K562 (cell line): ENCODE measurements around the gene MESP1. TPM values are rescaled to one million over a fixed set of nuclear protein-coding genes. Genes with fewer than 3 reads are reported as not detected.

Experiments used
- ATAC-seq: fragments of 200-7000 bp; cut with Tn5 transposase; 3 replicates; pipeline ENCODE4 v1.9.1; 2020; ENCODE audit warnings: moderate library complexity
- Bru-seq: library from RNA; stranded (reverse); fragments of 400-500 nt; gene quantifications from one replicate; lab custom pipeline; 2021; lab: Mats Ljungman, UMichigan
- BruChase-seq, 2 experiments: library from RNA; stranded (reverse); fragments of 400-500 nt; gene quantifications; one replicate each; lab custom pipeline; 2021; lab: Mats Ljungman, UMichigan
- BruUV-seq: library from RNA; stranded (reverse); fragments of 400-500 nt; replicated peaks from 2 replicates; lab custom pipeline; 2021; lab: Mats Ljungman, UMichigan
- CTCF ChIA-PET: fragments of 300-600 bp; formaldehyde crosslinking; extraction: SDS; loops from one replicate; lab custom pipeline; 2021; ENCODE audit warnings: low intra/inter-chr PET ratio; lab: Yijun Ruan, JAX
- POLR2A ChIA-PET: fragments of 300-600, 350-650 bp; sonication (Branson Sonifier 250); formaldehyde crosslinking; extraction: SDS; loops from one replicate; lab custom pipeline; 2021; ENCODE audit warnings: antibody characterized with exemption, inconsistent platforms; lab: Yijun Ruan, JAX
- DNase-seq, 4 experiments: peaks; one replicate each; pipeline versions ENCODE4 v3.0.0 to v3.0.0-alpha.2; 2011 to 2018; ENCODE audit warnings: low spot score in 3 of 4, mixed read lengths in 3 of 4; ENCODE audit errors: extremely low read depth in 1 of 4
- FAIRE-seq: peaks from 2 replicates; lab custom pipeline; 2011; peaks lifted over from hg19 to GRCh38; lab: Jason Lieb, UNC
- H2AFZ ChIP-seq: 2 replicates; pipeline ENCODE4 v1.6.0; 2011; ENCODE audit warnings: low read depth, low read length, control low read depth, inconsistent platforms
- H3K27ac ChIP-seq: fragments of 200-600 bp; 3 replicates; pipeline ENCODE4 v1.8.0; 2011; ENCODE audit warnings: low read depth, mild to moderate bottlenecking, control low read depth, inconsistent platforms, low read length, moderate library complexity, mixed read lengths; ENCODE audit errors: extremely low read depth
- H3K27me3 ChIP-seq, 2 experiments: fragments of 300-600 bp in 1 of 2; 2 replicates in 1 of 2; 3 replicates in 1 of 2; pipeline versions ENCODE4 v1.6.0 to v1.8.0; 2011; ENCODE audit warnings: inconsistent platforms in 2 of 2, low read length in 2 of 2, mild to moderate bottlenecking in 1 of 2, mixed read lengths in 1 of 2, moderate library complexity in 1 of 2; ENCODE audit not compliant: control insufficient read depth in 2 of 2, insufficient read depth in 2 of 2
- H3K36me3 ChIP-seq: fragments of 300-600 bp; 3 replicates; pipeline ENCODE4 v1.8.0; 2011; ENCODE audit warnings: mild to moderate bottlenecking, low read length, inconsistent platforms; ENCODE audit not compliant: control insufficient read depth, insufficient read depth
- H3K4me1 ChIP-seq, 2 experiments: fragments of 200-600 bp in 1 of 2; replicated peaks in 1 of 2; 2 replicates in 1 of 2; 3 replicates in 1 of 2; pipeline versions ENCODE4 v1.5.1 to v1.8.0; 2011; ENCODE audit warnings: inconsistent platforms in 2 of 2, low read length in 2 of 2, mild to moderate bottlenecking in 1 of 2, mixed read lengths in 1 of 2, moderate library complexity in 1 of 2; ENCODE audit not compliant: control insufficient read depth in 2 of 2, insufficient read depth in 2 of 2
- H3K4me2 ChIP-seq: 2 replicates; pipeline ENCODE4 v1.6.1; 2011; ENCODE audit warnings: low read length, control low read depth, inconsistent platforms, mixed read lengths; ENCODE audit not compliant: insufficient read depth
- H3K4me3 ChIP-seq: fragments of 200-600 bp; sonication (generic), shearing (Covaris generic); 2 replicates; pipeline ENCODE4 v1.5.1; 2016; ENCODE audit warnings: control low read depth, inconsistent platforms
- H3K79me2 ChIP-seq: fragments of 200-600 bp; 3 replicates; pipeline ENCODE4 v1.8.0; 2011; ENCODE audit warnings: low read length, inconsistent platforms; ENCODE audit not compliant: control insufficient read depth, insufficient read depth
- H3K9ac ChIP-seq, 2 experiments: 2 replicates each; pipeline versions ENCODE4 v1.6.0 to v1.6.1; 2011; ENCODE audit warnings: low read depth in 2 of 2, low read length in 2 of 2, control low read depth in 1 of 2, inconsistent platforms in 1 of 2, mild to moderate bottlenecking in 1 of 2, mixed read lengths in 1 of 2; ENCODE audit not compliant: insufficient read depth in 1 of 2
- H3K9me1 ChIP-seq: one replicate; pipeline ENCODE4 v1.6.0; 2011; ENCODE audit warnings: inconsistent platforms, mild to moderate bottlenecking, low read length, moderate library complexity; ENCODE audit not compliant: control insufficient read depth, insufficient read depth
- H3K9me3 ChIP-seq: replicated peaks from 2 replicates; pipeline ENCODE4 v1.5.1; 2011; ENCODE audit warnings: low read depth, low read length, inconsistent platforms; ENCODE audit not compliant: control insufficient read depth, insufficient read depth
- H4K20me1 ChIP-seq: replicated peaks from 2 replicates; pipeline ENCODE4 v1.6.1; 2011; ENCODE audit warnings: low read length, inconsistent platforms, mixed read lengths; ENCODE audit not compliant: control insufficient read depth, insufficient read depth
- BHLHE40 ChIP-seq: IDR thresholded peaks from 2 replicates; pipeline ENCODE4 v1.6.1; 2011; ENCODE audit warnings: low read length, improper control_type of control experiment
- CXXC5 ChIP-seq: fragments of 250-450 bp; sonication (Bioruptor Pico); IDR thresholded peaks from 2 replicates; pipeline ENCODE4 v1.8.0; 2022; ENCODE audit warnings: inconsistent platforms, mild to moderate bottlenecking, moderate library complexity
- HMGN3 ChIP-seq: IDR thresholded peaks from 2 replicates; pipeline ENCODE4 v1.6.1; 2011; ENCODE audit warnings: borderline replicate concordance, low read depth, mild to moderate bottlenecking, mixed read lengths, low read length; ENCODE audit not compliant: insufficient read length; ENCODE audit errors: extremely low read depth
- KAT7 ChIP-seq: sonication (generic); formaldehyde crosslinking; IDR thresholded peaks from 2 replicates; pipeline ENCODE4 v1.8.0; 2022; ENCODE audit warnings: missing genetic modification reagents, mild to moderate bottlenecking, borderline replicate concordance
- MBD2 ChIP-seq: sonication (generic); IDR thresholded peaks from 2 replicates; pipeline ENCODE4 v1.6.1; 2016; ENCODE audit warnings: low read depth, borderline replicate concordance
- MEIS2 ChIP-seq: fragments of 450-650 bp; IDR thresholded peaks from 2 replicates; pipeline ENCODE4 v1.6.1; 2014; ENCODE audit warnings: mild to moderate bottlenecking; ENCODE audit not compliant: partially characterized antibody
- MTA3 ChIP-seq: fragments of 450-650 bp; formaldehyde crosslinking; IDR thresholded peaks from 2 replicates; pipeline ENCODE4 v1.6.1; 2017; ENCODE audit warnings: mild to moderate bottlenecking, borderline replicate concordance
- PHF8 ChIP-seq: fragments of 200-600 bp; sonication (generic); IDR thresholded peaks from 2 replicates; pipeline ENCODE4 v1.6.1; 2012; ENCODE audit warnings: mixed run types, mild to moderate bottlenecking, inconsistent platforms, low read length, moderate library complexity, borderline replicate concordance
- POLR2G ChIP-seq: fragments of 200-400 bp; formaldehyde crosslinking; IDR thresholded peaks from 2 replicates; pipeline ENCODE4 v1.6.1; 2017; ENCODE audit warnings: low read depth, mild to moderate bottlenecking, antibody characterized with exemption, low read length, moderate library complexity
- SP1 ChIP-seq: sonication (generic); formaldehyde crosslinking; IDR thresholded peaks from 2 replicates; pipeline ENCODE4 v1.8.1; 2022; ENCODE audit warnings: mild to moderate bottlenecking, missing genetic modification reagents
- whole genome bisulfite sequencing: fragments of 100-300 bp; shearing (Covaris generic); methylation state at CpG from one replicate; pipeline ENCODE4 v1.1.6; 2016; ENCODE audit warnings: low coverage, mixed read lengths; ENCODE audit not compliant: insufficient coverage; ENCODE audit errors: missing lambda C conversion rate; 5-methylcytosine and 5-hydroxymethylcytosine counted together
- in situ Hi-C: fragments of 300-500 bp; cut with MboI; formaldehyde crosslinking; loops from 4 replicates; pipeline ENCODE4 v1.15.0; 2018; ENCODE audit warnings: inconsistent platforms, mixed read lengths
- intact Hi-C: fragments of 100-400 bp; cut with micrococcal nuclease; formaldehyde crosslinking; loops from 2 replicates; pipeline ENCODE4 v1.14.2; 2022
- long read RNA-seq, 3 experiments: library from polyadenylated mRNA in 2 of 3; library from RNA in 1 of 3; unstranded in 2 of 3; stranded (forward) in 1 of 3; transcript quantifications; one replicate each; pipeline ENCODE4 v2.0.0, GENCODE V29; 2019 to 2022
- polyA minus RNA-seq, 3 experiments: library from RNA; depleted of rRNA, polyadenylated mRNA; stranded (reverse); fragments of >200 nt; gene quantifications; 2 replicates each; pipeline ENCODE4 v1.2.3, GENCODE V29; 2011
- polyA plus RNA-seq, 8 experiments: library from polyadenylated mRNA; depleted of rRNA in 4 of 8; stranded (reverse) in 5 of 8; unstranded in 3 of 8; fragments of >200 nt; fragmentation: Nextera tagmentation in 2 of 8; fragmentation: Illumina TruSeq in 1 of 8; extraction: Ambion mirVana in 2 of 8; extraction: Trizol in 1 of 8; gene quantifications; 2 replicates each; pipeline versions ENCODE4 v1.2.1 to v1.2.3, GENCODE V29; 2011 to 2014; ENCODE audit warnings: inconsistent platforms in 1 of 8, missing spikeins in 1 of 8
- total RNA-seq, 7 experiments: library from RNA; depleted of rRNA in 6 of 7; stranded (reverse); fragments of >200 nt in 6 of 7; fragmentation: Illumina TruSeq in 2 of 7; extraction: Trizol in 2 of 7; gene quantifications; 2 replicates each; pipeline versions ENCODE4 v1.2.1 to v1.2.3, GENCODE V29; 2011 to 2021; ENCODE audit warnings: low replicate concordance in 1 of 7
- TF ChIP-seq, protein P1 (sequence below): sonication (generic); formaldehyde crosslinking; IDR thresholded peaks from 2 replicates; pipeline ENCODE4 v1.8.1; 2023; ENCODE audit warnings: mild to moderate bottlenecking, missing genetic modification reagents, moderate library complexity

Gene MESP1, protein sequence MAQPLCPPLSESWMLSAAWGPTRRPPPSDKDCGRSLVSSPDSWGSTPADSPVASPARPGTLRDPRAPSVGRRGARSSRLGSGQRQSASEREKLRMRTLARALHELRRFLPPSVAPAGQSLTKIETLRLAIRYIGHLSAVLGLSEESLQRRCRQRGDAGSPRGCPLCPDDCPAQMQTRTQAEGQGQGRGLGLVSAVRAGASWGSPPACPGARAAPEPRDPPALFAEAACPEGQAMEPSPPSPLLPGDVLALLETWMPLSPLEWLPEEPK
- total RNA-seq (2011; cell fraction: chromatin; rRNA removed; ENCODE audit: low replicate concordance): 0.44 and 0.67 TPM in 2 replicates
- total RNA-seq (2011; cell fraction: nucleolus; rRNA removed): 1.0 and 1.2 TPM in 2 replicates
- 0.44 and 0.46 TPM in 2 replicates for total RNA-seq (2011; cell fraction: nucleoplasm; rRNA removed)
- total RNA-seq (2014; rRNA removed) (0.36 and 1.0 TPM in 2 replicates), total RNA-seq (2014; rRNA removed; fragmentation: Illumina TruSeq; extraction: Trizol) (not detected in 2 replicates), total RNA-seq (2015; rRNA removed; fragmentation: Illumina TruSeq; extraction: Trizol) (0.14 and 0.49 TPM in 2 replicates), total RNA-seq (2021) (1.1 and 1.6 TPM in 2 replicates), polyA plus RNA-seq (2011; rRNA removed) (0.14 and 0.29 TPM in 2 replicates), polyA plus RNA-seq (2014; fragmentation: Illumina TruSeq; extraction: Trizol) (not detected in 2 replicates), polyA plus RNA-seq (2014; fragmentation: Nextera tagmentation; extraction: Ambion mirVana) (not detected), polyA plus RNA-seq (2014; rRNA removed) (0.52 and 0.78 TPM in 2 replicates), polyA minus RNA-seq (2011; rRNA and poly(A)+ RNA removed) (0.07 and 0.15 TPM in 2 replicates), Bru-seq, nascent RNA (percentile 39 among the genes with signal in this experiment), BruChase-seq, experiment 1, labeled RNA remaining after a 2-hour chase (percentile 18 among the genes with signal in this experiment), BruChase-seq, experiment 2, labeled RNA remaining after a 6-hour chase (percentile 35 among the genes with signal in this experiment)
- polyA plus RNA-seq (2011; cell fraction: cytosol; rRNA removed): 0.12 and 0.75 TPM in 2 replicates
- polyA plus RNA-seq (2011; cell fraction: nucleus; rRNA removed): 0.11 and 0.44 TPM in 2 replicates
- 0.68 and 1.4 TPM in 2 replicates for polyA plus RNA-seq (2012)
- polyA minus RNA-seq (2011; cell fraction: cytosol; rRNA and poly(A)+ RNA removed): 2.5 TPM in 1 of 2 replicates, not detected in the other
- 0.33 and 0.54 TPM in 2 replicates for polyA minus RNA-seq (2011; cell fraction: nucleus; rRNA and poly(A)+ RNA removed)
- long read RNA-seq, experiment 1, partial matches to known transcripts: 0 of 2 reads
- long read RNA-seq, experiment 1, other reads (novel, unspliced or antisense): 1 of 2 reads
- long read RNA-seq, experiment 2, partial matches to known transcripts: 0 of 2 reads
- long read RNA-seq, experiment 2, other reads (novel, unspliced or antisense): 0 of 2 reads
- long read RNA-seq, experiment 3: 0 reads

DNA sequence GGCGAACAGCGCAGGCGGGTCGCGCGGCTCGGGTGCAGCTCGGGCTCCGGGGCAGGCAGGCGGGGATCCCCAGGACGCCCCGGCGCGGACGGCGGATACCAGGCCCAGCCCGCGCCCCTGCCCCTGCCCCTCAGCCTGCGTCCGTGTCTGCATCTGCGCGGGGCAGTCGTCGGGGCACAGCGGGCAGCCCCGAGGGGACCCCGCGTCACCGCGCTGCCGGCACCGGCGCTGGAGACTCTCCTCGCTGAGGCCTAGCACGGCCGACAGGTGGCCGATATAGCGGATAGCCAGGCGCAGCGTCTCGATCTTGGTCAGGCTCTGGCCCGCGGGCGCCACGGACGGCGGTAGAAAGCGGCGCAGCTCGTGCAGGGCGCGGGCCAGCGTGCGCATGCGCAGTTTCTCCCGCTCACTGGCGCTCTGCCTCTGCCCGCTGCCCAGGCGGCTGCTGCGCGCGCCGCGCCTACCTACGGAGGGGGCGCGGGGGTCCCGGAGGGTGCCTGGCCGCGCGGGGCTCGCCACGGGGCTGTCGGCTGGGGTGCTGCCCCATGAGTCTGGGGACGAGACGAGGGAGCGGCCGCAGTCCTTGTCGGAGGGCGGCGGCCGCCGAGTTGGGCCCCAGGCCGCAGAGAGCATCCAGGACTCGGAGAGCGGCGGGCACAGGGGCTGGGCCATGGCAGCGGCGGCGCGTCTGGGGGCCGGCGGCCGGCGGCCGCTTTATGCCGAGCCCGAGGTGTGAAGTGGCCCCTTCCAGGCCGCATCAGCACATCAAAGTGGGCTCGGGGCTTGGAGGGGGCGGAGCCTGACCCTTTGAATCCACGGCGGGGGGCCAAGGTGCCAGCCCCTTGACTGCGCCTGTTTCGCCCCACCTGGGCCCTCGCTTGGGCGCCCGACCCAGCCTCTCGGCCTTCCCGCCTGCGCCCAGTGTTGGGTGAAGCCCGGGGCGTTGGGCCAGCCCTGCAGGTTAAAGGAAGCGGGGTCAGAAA is at the start of gene MESP1:
Gene MESP1 (minus strand): TSS at position 690 of the 983 bp plus-strand sequence. CDS start 18 bp downstream, at position 672.
- no TSS peak for BruUV-seq
- DNase-seq (peak; percentile 95), ATAC-seq (peak; percentile 99), FAIRE-seq (peak; percentile 88)
- Histone ChIP-seq H3K9me1 (no peaks in the 10 kb centered on the region), H3K4me2 (peak within 1 kb of the TSS; percentile 63; the same call in 1 of the 2 replicates), H3K36me3 (no peaks in the 10 kb centered on the region), H3K4me1 (peaks cover 0 to 35% of the 10 kb centered on the region in 2 experiments; a peak in 3 of 5 replicates), H3K9me3 (no peaks in the 10 kb centered on the region), H3K4me3 (peak within 1 kb of the TSS; percentile 60), H3K79me2 (no peaks in the 10 kb centered on the region), H3K27ac (peak within 1 kb of the TSS; percentile 44; the same call in 1 of the 3 replicates), H4K20me1 (no peaks in the 10 kb centered on the region; the same call in 1 of the 2 replicates), H2AFZ (peak within 1 kb of the TSS; percentile 93), H3K9ac (peak within 1 kb of the TSS; percentile 52 to 78; a peak in 3 of 4 replicates), H3K27me3 (peaks cover 0 to 19% of the 10 kb centered on the region in 2 experiments; a peak in 3 of 5 replicates)
- intact Hi-C loops: no loop called here
- ChIA-PET POLR2A (interaction anchor here (0.6 to 1.0 kb wide), 2 partner anchors 9 to 33 kb away, joined by 3 to 4 read pairs; no protein-coding TSS in a partner anchor), CTCF (interaction anchor here (0.7 to 1.6 kb wide), 2 partner anchors 10 to 124 kb away, joined by 4 to 5 read pairs; no protein-coding TSS in a partner anchor)
- in situ Hi-C loops: loop anchor here (10.0 kb wide), 1 partner anchor 344 kb away; no protein-coding TSS in a partner anchor
- WGBS: 8% methylated on average over 73 of the region's 114 CpGs
- TF ChIP-seq SP1 (CRISPR knock-in tag) (no peak), POLR2G (peak; percentile 89), PHF8 (peak; percentile 74; the same call in 1 of the 2 replicates), BHLHE40 (peak; percentile 91), MBD2 (0 out of 2 replicates have a peak, but pooled peaks have one; percentile 25), MTA3 (peak; percentile 70; the same call in 1 of the 2 replicates), CXXC5 (CRISPR knock-in tag) (peak; percentile 88), HMGN3 (peak; percentile 64), KAT7 (CRISPR knock-in tag) (peak; percentile 73; the same call in 1 of the 2 replicates), MEIS2 (peak; percentile 90)
- TF ChIP-seq, protein P1, sequence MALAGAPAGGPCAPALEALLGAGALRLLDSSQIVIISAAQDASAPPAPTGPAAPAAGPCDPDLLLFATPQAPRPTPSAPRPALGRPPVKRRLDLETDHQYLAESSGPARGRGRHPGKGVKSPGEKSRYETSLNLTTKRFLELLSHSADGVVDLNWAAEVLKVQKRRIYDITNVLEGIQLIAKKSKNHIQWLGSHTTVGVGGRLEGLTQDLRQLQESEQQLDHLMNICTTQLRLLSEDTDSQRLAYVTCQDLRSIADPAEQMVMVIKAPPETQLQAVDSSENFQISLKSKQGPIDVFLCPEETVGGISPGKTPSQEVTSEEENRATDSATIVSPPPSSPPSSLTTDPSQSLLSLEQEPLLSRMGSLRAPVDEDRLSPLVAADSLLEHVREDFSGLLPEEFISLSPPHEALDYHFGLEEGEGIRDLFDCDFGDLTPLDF (CRISPR knock-in tag): peak; percentile 60
